Thyroid gland (tissue), 4 donors: ENCODE measurements around the gene RIMKLB.
"Not testable (repeated sequence)": the region's sequence is repeated elsewhere in the genome, so short reads cannot be mapped to it uniquely, and the experiment has no call there.

Experiments
- CTCF ChIP-seq, 6 experiments: fragments of 200-600 bp in 3 of 6; fragments of 450-650 bp in 3 of 6; sonication (generic) in 3 of 6; IDR thresholded peaks; one replicate each; pipeline ENCODE4 v1.5.1; 2016 to 2019; ENCODE audit warnings: antibody characterized with exemption in 6 of 6, mild to moderate bottlenecking in 2 of 6, inconsistent platforms in 1 of 6, moderate library complexity in 1 of 6
- POLR2A ChIP-seq, 2 donors: fragments of 450-650 bp; IDR thresholded peaks; one replicate each; pipeline ENCODE4 v1.6.1; 2017; ENCODE audit warnings: antibody characterized with exemption in 2 of 2, mild to moderate bottlenecking in 2 of 2, moderate library complexity in 1 of 2

GRCh38 chr12:8794611-8795010 lies 96.8 kb downstream of the RIMKLB start:
- TF ChIP-seq CTCF, POLR2A (IDR thresholded peaks at IDR 0.05): not testable (repeated sequence)
